HG03432 (cell line): ENCODE measurements around the gene PEX3.
A peak's percentile ranks its signal among the peaks of the same experiment; 100 is the strongest.

ENCODE experiments used
- ATAC-seq: cut with Tn5 transposase; IDR thresholded peaks from one replicate; pipeline ENCODE4 v1.9.1; 2021; ENCODE audit warnings: mild to moderate bottlenecking, moderate library complexity; ENCODE audit not compliant: unreplicated experiment

The PEX3 gene

DNA sequence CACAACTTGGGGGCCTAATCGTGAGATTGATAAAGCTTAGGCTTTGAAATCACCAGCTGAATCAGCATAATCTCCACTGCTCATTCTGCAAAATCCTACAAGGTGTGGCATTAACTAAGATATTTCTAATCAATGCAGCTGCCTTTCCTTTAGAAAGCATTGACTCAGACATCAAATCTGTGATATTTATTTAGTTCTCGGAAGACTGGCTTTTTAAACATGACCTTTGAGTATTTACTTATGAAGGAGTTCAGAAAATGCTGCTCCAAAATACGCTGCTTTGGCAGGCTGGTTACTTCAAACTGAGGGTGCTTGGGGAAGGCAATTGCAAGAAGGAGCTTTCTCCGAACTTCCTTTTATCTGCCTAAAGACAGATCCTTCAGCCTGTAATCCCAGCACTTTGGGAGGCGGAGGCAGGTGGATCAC lies 84.6 kb downstream of the PEX3 start:
- no peak for ATAC-seq

DNA sequence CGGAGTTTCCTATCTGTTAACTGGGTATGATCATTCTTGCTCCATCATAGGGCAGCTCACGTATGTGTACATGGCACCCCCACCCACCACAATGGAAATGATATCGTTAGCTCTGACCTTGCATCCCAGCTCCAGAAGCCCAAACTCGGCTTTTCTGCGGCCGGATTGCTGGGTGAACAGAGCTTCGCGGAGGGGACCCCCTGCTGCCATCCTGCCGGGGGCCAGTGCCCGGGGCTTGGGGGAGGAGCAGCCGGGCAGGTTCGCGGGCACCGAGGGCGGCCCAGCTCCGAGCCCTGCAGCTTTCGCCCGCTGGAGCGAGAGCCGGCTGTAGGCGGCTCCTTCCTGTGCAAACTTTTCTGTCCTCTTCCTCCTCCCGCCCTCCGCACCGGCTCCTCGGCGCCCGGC lies 85.9 kb downstream of the PEX3 start:
- ATAC-seq: peak; percentile 79

DNA sequence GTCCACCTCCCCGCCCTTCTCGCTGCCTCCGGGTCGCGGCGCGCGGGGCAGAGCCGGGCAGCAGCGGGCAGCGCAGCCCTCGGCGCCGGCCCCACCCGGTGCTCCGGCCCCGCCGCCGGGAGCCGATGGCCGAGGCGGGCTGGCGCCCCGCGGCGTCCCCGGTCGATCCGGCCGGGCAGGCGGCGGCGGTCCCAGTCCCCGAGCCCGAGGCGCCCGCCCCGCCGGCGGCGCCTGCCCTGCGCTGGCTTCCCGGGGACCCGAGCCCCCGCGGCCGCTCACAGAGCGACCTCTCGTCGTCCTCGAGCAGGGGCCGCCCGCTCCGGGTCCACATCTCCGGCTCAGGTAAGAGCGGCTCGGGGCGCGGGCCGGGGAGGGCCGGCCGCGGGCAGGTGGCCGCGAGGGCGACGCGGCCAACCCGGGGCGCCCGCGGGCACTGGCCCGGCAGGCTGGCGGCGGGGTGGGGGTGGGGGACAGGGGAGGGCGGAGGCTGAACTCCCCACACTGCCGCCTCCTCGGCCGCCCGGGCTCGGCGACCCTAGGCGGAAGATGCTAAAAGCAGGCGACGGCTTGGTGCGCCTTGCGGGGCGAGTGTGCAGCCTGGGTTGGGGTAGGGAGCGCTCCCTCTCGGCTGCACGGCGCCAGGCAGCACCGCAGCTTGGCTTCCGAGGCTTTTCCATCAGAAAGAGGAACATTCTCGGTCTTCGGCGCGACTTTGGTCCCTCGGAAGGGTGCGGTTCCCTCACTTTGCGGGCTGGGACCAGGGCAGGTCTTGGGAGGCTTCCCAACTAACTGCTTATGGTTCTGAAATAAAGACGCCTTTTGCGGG lies 86.5 kb downstream of the PEX3 start:
- peak; percentile 70 for ATAC-seq

DNA sequence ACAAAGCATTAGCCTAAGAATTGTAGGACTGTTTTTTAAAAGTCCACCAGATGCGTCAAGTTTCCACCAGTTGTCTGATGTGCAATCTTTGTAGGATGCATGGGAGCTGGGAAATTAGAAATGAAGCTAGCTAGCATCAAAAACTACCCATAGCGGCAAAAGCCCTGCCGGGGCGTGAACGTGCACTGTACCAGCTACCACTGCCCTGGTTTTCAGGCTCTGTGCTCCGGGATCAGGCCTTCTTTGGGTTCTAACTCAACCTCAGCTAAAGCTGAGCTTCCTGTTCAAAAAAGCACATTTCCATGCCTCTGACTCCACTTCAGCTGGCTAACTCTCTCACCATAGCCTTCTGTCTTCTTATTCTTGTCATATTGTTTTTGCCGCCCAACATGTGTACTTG lies 87.8 kb downstream of the PEX3 start:
- no peak for ATAC-seq

DNA sequence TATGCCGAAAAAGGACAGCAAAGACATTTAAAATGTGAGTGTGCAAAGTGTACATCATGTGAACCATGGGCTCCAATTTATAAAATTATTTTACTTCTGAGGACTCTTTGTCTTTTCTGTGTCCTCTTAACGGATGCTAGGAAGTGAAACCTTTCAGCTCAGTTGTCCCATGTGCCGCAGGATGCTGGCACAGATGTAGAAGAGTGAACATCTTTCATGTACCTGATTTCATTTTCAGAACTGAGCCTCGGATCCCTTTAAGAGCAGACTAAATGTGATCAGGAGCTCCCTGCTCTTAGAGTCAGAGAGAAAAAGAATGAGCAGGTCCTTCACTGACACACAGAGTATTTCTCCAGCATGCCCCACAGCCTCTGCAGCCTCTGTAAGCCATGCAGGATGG lies 88.5 kb downstream of the PEX3 start:
- ATAC-seq: no peak

DNA sequence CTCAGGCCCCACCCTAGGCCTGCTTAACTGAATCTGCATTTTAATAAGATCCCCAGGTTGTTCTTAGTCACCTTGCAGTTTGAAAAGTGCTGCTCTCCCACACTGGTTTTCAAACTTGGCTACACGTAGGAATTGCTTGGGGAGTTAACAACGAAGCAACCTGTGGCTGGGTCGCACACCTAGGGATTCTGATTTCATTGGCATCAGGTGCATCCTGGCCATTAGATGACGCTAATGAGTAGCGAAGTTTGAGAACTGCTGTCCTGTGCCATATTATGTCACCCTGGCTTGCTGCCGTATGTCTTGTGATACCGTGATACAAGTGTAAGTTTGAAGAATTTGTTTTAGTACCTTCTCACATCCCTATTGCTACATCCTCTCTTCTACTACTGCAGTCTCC lies 89.1 kb downstream of the PEX3 start:
- no peak for ATAC-seq

DNA sequence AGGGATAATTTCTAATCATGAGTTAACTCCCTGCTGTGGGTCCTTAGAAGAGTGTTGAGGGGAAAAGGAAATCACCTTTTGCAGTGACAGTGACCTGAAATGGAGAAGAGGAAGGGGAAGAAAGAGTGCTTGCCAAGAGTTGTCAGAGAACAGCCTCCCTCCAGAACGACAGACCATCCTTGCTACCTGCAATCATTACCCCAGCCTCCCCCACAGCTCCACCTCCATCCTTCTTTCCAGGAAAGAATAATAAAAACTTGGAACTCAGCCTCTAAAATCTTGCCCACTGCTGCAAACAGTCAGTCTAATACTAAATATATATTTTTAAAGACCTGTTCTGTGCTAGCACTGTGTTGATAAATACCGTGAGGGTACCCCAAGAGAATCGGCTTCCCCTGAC lies 89.6 kb downstream of the PEX3 start:
- no peak for ATAC-seq
